Activated T-cell treated with anti-CD3 and anti-CD28 coated beads, Interleukin-2, amount 50 U/mL, for 24 hours (primary cell): Measurements from ENCODE around the gene EPC2.
"Not testable (repeated sequence)": the region's sequence is repeated elsewhere in the genome, so short reads cannot be mapped to it uniquely, and the experiment has no call there.

ENCODE experiments used
- DNase-seq: peaks from one replicate; pipeline ENCODE4 v3.0.0-alpha.2; 2020
- H3K27ac Mint-ChIP-seq: 2 replicates; pipeline ENCODE4 v1.8.0; 2020; ENCODE audit warnings: mild to moderate bottlenecking, mixed read lengths
- H3K27me3 Mint-ChIP-seq: 2 replicates; pipeline ENCODE4 v1.8.0; 2020; ENCODE audit warnings: mixed read lengths
- H3K36me3 Mint-ChIP-seq: 2 replicates; pipeline ENCODE4 v1.8.0; 2020; ENCODE audit warnings: low read depth, mixed read lengths
- H3K4me1 Mint-ChIP-seq: 2 replicates; pipeline ENCODE4 v1.8.0; 2020; ENCODE audit warnings: low read depth, mixed read lengths
- H3K4me3 Mint-ChIP-seq: 2 replicates; pipeline ENCODE4 v1.8.0; 2020; ENCODE audit warnings: mild to moderate bottlenecking, moderate library complexity, mixed read lengths
- H3K9me3 Mint-ChIP-seq: 2 replicates; pipeline ENCODE4 v1.8.0; 2020; ENCODE audit warnings: mixed read lengths

Gene EPC2

GRCh38 chr2:148751907-148752306 is 107.4 kb downstream of the EPC2 start:
- H3K36me3 Mint-ChIP-seq = peaks cover 71% of the 10 kb centered on the region
- H3K4me1 Mint-ChIP-seq = peaks cover 40% of the 10 kb centered on the region
- no peaks in the 10 kb centered on the region for H3K27me3 Mint-ChIP-seq
- DNase-seq = no peak
- H3K27ac Mint-ChIP-seq = no peak overlapping the region
- no peak overlapping the region for H3K4me3 Mint-ChIP-seq
- no peaks in the 10 kb centered on the region for H3K9me3 Mint-ChIP-seq

DNA sequence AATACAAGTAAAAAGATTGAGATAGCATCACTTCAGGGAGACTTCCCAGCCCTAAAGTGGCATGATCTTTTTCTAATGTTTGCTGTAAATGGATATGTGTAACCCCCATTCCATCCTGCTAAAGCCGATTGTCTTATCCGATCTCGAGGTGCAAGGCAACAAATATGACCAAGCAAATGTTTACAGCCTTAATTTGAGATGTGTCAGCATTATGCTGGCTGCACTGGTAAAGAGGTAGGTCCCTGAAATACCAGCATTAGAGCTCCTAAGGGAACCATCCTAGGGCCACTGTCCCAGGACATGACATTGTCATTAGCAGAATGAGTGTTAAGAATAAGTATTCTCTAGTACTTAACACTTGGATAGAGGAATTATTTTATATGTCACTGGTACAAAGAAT is 108.4 kb downstream of the EPC2 start:
- Mint-ChIP-seq H3K9me3 (no peaks in the 10 kb centered on the region), H3K4me3 (no peak overlapping the region), H3K27ac (no peak overlapping the region), H3K36me3 (peaks cover 64% of the 10 kb centered on the region), H3K4me1 (peaks cover 30% of the 10 kb centered on the region), H3K27me3 (no peaks in the 10 kb centered on the region)
- DNase-seq = no peak

DNA sequence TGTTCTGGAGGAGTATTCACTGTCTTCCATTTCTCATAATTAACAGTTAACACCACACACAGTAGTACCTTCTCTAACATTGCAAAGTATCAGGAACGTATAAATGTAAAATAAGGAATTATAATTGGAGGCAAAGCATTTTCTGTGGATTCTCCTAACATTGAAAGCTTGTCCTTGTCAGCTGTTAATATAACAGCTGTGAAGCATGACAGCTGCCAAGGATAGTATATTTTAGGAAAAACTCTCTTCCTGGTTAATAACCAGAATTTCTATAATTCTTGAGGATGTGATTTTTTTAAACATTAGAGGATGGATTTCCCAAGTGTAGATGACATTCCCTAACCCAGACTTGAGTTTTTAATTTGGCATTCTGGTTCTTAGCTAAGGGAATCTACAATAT is 110.3 kb downstream of the EPC2 start:
- no peak overlapping the region for H3K27ac Mint-ChIP-seq
- H3K36me3 Mint-ChIP-seq = peaks cover 60% of the 10 kb centered on the region
- H3K9me3 Mint-ChIP-seq = no peaks in the 10 kb centered on the region
- no peak overlapping the region for H3K4me3 Mint-ChIP-seq
- DNase-seq = no peak
- H3K4me1 Mint-ChIP-seq = peaks cover 29% of the 10 kb centered on the region
- H3K27me3 Mint-ChIP-seq = no peaks in the 10 kb centered on the region

DNA sequence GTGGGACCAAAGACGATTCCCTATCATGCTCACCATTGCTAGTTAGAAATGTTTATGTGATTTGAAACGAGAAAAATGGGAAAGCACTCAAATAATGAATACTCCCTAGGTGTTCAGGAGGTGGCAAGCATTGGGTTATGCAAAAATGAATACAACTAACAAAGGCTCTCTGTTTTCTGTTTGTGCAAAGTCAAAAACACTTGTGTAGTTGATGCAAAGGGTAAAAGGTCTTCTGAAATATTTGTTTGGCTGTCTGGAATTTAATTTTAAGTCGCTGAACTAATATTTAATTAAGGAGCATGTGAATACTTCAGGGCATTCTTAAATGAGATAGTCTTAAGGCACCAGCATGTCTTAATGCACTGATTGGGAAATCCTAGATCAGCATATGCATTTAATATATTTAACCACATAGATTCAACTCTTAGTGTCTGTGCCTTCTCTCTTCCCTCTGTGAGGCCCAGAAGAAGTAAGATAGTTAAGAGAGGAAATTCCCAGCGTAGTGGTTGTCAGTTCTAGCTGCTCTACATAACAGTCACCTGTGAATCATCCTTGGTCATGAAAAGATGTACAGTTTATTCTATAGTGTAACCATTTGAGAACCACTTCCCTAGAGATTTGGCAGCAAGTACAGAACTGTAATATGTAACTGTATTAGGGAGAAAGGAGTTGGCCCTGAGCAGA is 111.9 kb downstream of the EPC2 start:
- no peak for DNase-seq
- Mint-ChIP-seq H3K4me1 (peaks cover 30% of the 10 kb centered on the region), H3K27me3 (no peaks in the 10 kb centered on the region), H3K36me3 (peaks cover 66% of the 10 kb centered on the region), H3K4me3 (no peak overlapping the region), H3K27ac (peak overlapping the region; percentile 30), H3K9me3 (no peaks in the 10 kb centered on the region)

DNA sequence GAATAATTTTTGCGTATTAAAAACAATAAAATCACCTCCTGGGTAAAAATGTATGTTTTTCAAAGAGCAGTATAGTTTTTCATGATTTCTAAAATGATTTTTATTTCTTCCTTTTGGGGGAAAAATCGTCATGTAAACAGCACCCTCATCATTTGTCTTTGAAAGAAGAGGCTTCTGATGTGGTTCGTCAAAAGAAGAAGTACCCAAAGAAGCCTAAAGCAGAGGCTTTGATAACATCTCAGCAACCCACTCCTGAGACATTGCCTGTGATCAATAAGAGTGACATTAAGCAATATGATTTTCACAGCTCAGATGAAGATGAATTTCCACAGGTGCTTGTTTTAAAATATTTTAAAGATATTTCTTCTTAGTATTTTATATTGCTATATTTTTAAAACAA is 120.3 kb downstream of the EPC2 start:
- Mint-ChIP-seq H3K27me3 (no peaks in the 10 kb centered on the region), H3K4me1 (peaks cover 34% of the 10 kb centered on the region), H3K4me3 (no peak overlapping the region), H3K27ac (peak overlapping the region; percentile 57), H3K9me3 (no peaks in the 10 kb centered on the region), H3K36me3 (peaks cover 69% of the 10 kb centered on the region)
- DNase-seq = no peak

DNA sequence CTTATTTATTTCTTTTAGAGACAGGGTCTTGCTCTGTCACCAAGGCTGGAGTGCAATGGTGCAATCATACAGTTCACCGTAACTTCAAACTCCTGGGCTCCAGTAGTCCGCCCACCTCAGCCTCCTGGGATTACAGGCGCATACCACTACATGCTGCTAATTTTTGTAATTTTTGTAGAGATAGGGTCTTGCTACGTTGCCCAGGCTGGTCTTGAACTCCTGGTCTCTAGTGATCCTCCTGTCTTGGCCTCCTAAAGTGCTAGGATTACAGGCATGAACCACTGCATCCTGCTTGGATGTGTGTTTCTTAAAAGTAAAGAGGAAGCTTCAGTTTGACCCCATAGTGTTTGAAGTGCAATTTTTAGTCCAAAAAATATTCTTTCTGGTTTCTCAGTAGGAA is 125.5 kb downstream of the EPC2 start:
- Mint-ChIP-seq H3K27me3 (no peaks in the 10 kb centered on the region), H3K4me1 (no peaks in the 10 kb centered on the region), H3K9me3 (no peaks in the 10 kb centered on the region), H3K27ac (no peak overlapping the region), H3K36me3 (peaks cover 74% of the 10 kb centered on the region), H3K4me3 (no peak overlapping the region)
- DNase-seq = no peak

GRCh38 chr2:148781544-148781943 is 137.0 kb downstream of the EPC2 start:
- Mint-ChIP-seq H3K27me3 (no peaks in the 10 kb centered on the region), H3K36me3 (peaks cover 68% of the 10 kb centered on the region), H3K4me3 (no peak overlapping the region)

DNA sequence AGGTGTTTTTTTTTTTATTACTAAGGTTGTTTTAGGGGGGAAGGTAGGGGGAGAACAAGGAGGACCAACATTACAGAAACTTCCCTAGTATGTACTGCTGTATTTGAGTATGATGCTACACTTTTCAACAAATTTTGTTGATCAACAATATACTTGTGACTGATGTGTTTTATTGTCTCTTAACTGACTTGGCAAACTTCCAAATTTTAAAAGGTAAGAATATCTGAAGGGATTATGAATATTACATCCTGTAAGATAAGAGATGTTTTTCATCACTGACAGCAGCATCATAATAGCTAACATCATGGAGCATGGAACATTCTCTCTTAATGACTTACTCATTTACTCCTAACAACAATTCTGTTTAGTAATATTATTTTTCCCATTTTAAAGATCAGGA is 144.5 kb downstream of the EPC2 start:
- H3K27me3 Mint-ChIP-seq = no peaks in the 10 kb centered on the region

More at GRCh38 chr2:148781544-148781943, 137.0 kb downstream of the EPC2 start:
- Mint-ChIP-seq H3K27ac (no peak overlapping the region), H3K4me1 (peaks cover 10% of the 10 kb centered on the region), H3K9me3 (no peaks in the 10 kb centered on the region)
- no peak for DNase-seq

GRCh38 chr2:148790172-148790571 is 145.6 kb downstream of the EPC2 start:
- H3K27ac Mint-ChIP-seq, H3K9me3 Mint-ChIP-seq, H3K4me1 Mint-ChIP-seq, H3K4me3 Mint-ChIP-seq, DNase-seq, H3K27me3 Mint-ChIP-seq: not testable (repeated sequence)
- H3K36me3 Mint-ChIP-seq = peaks cover 43% of the 10 kb centered on the region

More for the DNA sequence above, 144.5 kb downstream of the EPC2 start:
- Mint-ChIP-seq H3K4me3 (no peak overlapping the region), H3K9me3 (peaks cover 2% of the 10 kb centered on the region), H3K4me1 (no peaks in the 10 kb centered on the region), H3K36me3 (peaks cover 54% of the 10 kb centered on the region), H3K27ac (no peak overlapping the region)
- DNase-seq = no peak

- Mint-ChIP-seq H3K36me3 (peaks cover 4% of the 10 kb centered on the region), H3K4me3 (no peak overlapping the region), H3K4me1 (no peaks in the 10 kb centered on the region), H3K27me3 (no peaks in the 10 kb centered on the region), H3K27ac (no peak overlapping the region), H3K9me3 (peaks cover 2% of the 10 kb centered on the region)
- DNase-seq = no peak
Measured at GRCh38 chr2:148794558-148794957, 150.0 kb downstream of the EPC2 start.

GRCh38 chr2:148796735-148797512 is 152.4 kb downstream of the EPC2 start:
- Mint-ChIP-seq H3K27me3 (no peaks in the 10 kb centered on the region), H3K9me3 (no peaks in the 10 kb centered on the region), H3K4me1 (no peaks in the 10 kb centered on the region), H3K4me3 (no peak overlapping the region), H3K36me3 (no peaks in the 10 kb centered on the region), H3K27ac (no peak overlapping the region)
- DNase-seq = no peak

DNA sequence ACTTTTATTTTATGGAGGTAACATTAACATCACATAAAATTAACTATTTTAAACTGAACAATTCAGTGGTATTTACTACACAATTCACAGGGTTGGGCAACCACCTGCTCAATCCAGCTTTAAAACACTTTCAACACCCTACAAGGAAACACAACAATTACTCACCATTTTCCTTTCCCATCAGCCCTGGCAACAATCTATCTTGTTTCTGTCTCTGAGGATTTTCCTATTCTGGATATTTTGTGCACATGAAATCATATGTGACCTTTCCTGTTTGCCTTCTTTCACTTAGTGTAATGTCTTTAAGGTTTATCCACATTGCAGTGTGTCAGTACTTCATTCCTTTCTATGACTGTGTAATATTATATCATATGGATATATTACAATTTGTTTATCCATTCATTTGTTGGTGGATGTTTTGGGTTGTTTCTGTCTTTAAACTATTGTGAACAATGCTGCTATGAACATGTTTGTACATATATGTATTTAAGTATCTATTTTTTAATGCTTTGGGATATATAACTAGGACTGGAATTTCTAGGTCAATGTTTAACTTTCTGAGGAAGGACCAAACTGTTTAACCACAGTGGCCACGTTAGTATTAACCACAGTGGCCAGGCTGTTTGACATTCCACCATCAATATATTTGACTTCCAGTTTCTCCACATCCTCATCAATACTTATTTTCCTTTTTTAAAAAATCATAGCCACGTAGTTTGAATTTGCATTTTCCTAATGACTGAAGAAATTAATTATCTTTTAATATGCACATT is 158.1 kb downstream of the EPC2 start:
- Mint-ChIP-seq H3K27me3 (no peaks in the 10 kb centered on the region), H3K27ac (no peak overlapping the region)

GRCh38 chr2:148810081-148810480 is 165.5 kb downstream of the EPC2 start:
- Mint-ChIP-seq H3K4me3 (no peak overlapping the region), H3K4me1 (peaks cover 17% of the 10 kb centered on the region), H3K36me3 (no peaks in the 10 kb centered on the region), H3K27me3 (peaks cover 6% of the 10 kb centered on the region), H3K27ac (no peak overlapping the region), H3K9me3 (peaks cover 5% of the 10 kb centered on the region)
- no peak for DNase-seq

More for the DNA sequence above, 158.1 kb downstream of the EPC2 start:
- H3K9me3 Mint-ChIP-seq = peaks cover 8% of the 10 kb centered on the region
- no peaks in the 10 kb centered on the region for H3K4me1 Mint-ChIP-seq
- DNase-seq = no peak
- no peak overlapping the region for H3K4me3 Mint-ChIP-seq
- H3K36me3 Mint-ChIP-seq = no peaks in the 10 kb centered on the region

DNA sequence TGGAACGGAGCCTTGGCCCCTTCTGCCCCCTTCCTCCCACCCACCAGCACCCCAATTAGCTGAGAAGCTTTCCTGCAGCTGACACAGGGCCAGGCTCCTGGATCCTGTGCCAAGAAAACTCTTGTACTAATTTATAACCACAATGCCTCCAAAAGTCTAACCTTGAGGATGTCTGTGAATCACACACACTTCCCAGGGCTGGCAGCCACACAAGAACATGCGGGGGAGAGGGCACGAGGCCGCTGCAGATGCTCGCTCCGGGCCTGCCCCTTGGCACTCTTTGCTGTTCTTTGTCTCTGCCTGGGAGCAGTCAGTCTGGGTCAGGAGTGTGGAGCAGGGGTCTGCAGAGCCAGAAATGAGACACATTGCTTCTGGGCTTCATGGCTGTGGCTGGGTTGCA is 167.8 kb downstream of the EPC2 start:
- Mint-ChIP-seq H3K9me3 (peaks cover 2% of the 10 kb centered on the region), H3K27me3 (peaks cover 23% of the 10 kb centered on the region), H3K36me3 (no peaks in the 10 kb centered on the region), H3K27ac (no peak overlapping the region), H3K4me3 (no peak overlapping the region), H3K4me1 (peaks cover 26% of the 10 kb centered on the region)
- DNase-seq = no peak
